ENCODE results near the gene KRT86. TPM values are rescaled to one million over a fixed set of nuclear protein-coding genes. Genes with fewer than 3 reads are reported as not detected.

Gene KRT86
- total and polyA plus RNA-seq, 2 of the 8 experiments (the other 6 are each of a cell fraction or from before 2014, with no cell fraction given): 0.12 TPM; not detected in 1

DNA sequence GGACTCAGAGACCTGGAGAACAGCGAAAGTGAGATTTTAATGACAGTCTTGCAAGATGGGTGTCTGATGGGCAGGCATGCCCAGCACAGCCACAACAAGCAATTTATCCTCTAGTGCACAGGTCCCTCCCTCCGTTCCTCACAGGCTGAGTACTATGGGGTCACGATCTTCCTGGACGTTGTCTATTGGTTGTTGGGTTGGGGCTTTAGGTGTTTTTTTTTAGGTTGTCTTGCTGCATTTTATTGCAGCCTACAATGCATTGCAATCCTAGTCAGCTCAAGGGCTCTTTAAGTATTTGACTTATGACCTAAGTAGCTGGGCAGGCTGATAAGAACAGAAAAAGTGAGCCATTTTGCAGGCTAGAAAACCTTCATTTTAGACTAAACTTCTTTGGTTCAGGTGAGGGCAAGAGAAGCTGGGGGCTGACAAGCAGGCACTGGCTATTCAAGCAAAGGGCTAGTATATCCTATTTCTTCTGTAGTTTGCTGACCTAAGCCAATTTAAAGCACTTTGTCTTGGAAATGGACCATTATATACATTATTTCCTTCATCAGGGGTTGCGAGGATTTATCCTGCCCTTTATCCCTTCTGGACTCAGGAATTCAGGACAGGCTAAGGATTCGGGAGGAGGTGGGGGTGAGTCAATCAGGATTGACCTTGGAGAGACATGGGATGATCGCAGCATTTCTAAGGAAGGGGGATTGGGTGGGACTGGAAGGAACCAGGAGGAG lies 35.4 kb upstream of the KRT86 start (continued):
- no peak for TF ChIP-seq TEAD4 (IDR thresholded peaks at IDR 0.05; ENCODE audit: low read depth, low read length)
- TF ChIP-seq, protein P1, sequence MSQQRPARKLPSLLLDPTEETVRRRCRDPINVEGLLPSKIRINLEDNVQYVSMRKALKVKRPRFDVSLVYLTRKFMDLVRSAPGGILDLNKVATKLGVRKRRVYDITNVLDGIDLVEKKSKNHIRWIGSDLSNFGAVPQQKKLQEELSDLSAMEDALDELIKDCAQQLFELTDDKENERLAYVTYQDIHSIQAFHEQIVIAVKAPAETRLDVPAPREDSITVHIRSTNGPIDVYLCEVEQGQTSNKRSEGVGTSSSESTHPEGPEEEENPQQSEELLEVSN (IDR thresholded peaks at IDR 0.05): no peak
- no peak for TF ChIP-seq CBX8 (IDR thresholded peaks at IDR 0.05; ENCODE audit: borderline replicate concordance, low read depth, low read length)
- no peak for TF ChIP-seq CBX5 (IDR thresholded peaks at IDR 0.05; ENCODE audit: low read depth, low read length)
- TF ChIP-seq HDAC2 (IDR thresholded peaks at IDR 0.05; ENCODE audit: borderline replicate concordance in 1 of 2, low read depth in 2 of 2, low read length in 2 of 2): no peak
- TF ChIP-seq RFX5 (IDR thresholded peaks at IDR 0.05; ENCODE audit: borderline replicate concordance, low read depth, low read length): no peak
- TF ChIP-seq CTBP2 (IDR thresholded peaks at IDR 0.05; ENCODE audit: borderline replicate concordance, insufficient read depth, insufficient read length, low read length): no peak
- TF ChIP-seq CHD2 (IDR thresholded peaks at IDR 0.05; ENCODE audit: low read length): no peak
- TF ChIP-seq POLR2A (IDR thresholded peaks at IDR 0.05; ENCODE audit: control extremely low read depth in 1 of 2, low read depth in 2 of 2, low read length in 2 of 2): no peak
- no peak for TF ChIP-seq ASH2L (IDR thresholded peaks at IDR 0.05; ENCODE audit: low read length)
- no peak for TF ChIP-seq POU5F1 (IDR thresholded peaks at IDR 0.05; ENCODE audit: low read depth, low read length)
